HG02938 (cell line): ENCODE data around the gene NECAB3.
"Not testable (repeated sequence)": the region's sequence is repeated elsewhere in the genome, so short reads cannot be mapped to it uniquely, and the experiment has no call there.

ENCODE experiments used
- ATAC-seq: cut with Tn5 transposase; IDR thresholded peaks from one replicate; pipeline ENCODE4 v1.9.1; 2021; ENCODE audit warnings: mild to moderate bottlenecking, moderate library complexity; ENCODE audit not compliant: unreplicated experiment

NECAB3 gene, protein sequence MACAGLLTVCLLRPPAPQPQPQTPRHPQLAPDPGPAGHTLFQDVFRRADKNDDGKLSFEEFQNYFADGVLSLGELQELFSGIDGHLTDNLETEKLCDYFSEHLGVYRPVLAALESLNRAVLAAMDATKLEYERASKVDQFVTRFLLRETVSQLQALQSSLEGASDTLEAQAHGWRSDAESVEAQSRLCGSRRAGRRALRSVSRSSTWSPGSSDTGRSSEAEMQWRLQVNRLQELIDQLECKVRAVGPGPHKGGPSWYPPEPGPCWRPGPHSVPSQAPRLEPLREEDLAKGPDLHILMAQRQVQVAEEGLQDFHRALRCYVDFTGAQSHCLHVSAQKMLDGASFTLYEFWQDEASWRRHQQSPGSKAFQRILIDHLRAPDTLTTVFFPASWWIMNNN

GRCh38 chr20:33674294-33675135, at the start of gene NECAB3:
NECAB3 (minus strand) TSS chr20:33674428; CDS start chr20:33674352, 76 bp downstream.
- no peak for ATAC-seq

DNA sequence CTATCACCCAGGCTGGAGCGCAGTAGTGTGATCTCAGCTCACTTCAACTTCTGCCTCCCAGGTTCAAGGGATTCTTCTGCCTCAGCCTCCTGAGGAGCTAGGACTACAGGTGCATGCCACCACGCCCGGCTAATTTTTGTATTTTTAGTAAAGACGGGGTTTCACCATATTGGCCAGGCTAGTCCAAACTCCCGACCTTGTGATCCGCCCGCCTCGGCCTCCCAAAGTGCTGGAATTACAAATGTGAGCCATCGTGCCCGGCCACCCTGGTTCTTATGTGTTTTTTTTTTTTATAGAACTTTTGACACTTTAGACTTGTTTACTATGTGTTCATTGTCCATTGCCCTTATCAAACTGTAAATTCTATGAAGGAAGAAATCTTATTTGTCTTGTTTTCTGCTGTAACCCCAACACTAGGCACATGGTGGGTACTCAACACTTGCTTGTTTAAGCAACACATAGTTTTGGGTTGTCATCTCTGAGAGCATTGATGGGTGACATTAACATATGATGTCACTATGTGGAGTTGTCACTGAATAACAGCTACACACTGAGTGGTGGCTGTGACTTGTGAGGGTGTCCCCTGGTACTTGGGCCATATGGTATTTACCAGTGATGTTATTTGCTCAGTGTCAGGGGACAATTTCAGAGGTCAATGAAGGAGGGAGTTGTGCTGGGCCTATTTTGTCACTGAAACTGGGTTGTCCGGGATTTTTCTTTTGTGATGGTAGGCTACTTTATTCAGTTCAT, 47.3 kb upstream of the NECAB3 start:
- ATAC-seq = no peak

- ATAC-seq = peak; percentile 93
These were observed 45.9 kb upstream of the NECAB3 start, which contains the start of gene PXMP4 for GRCh38 chr20:33719989-33720709. PXMP4 (minus strand) TSS chr20:33720310; CDS start chr20:33720207, 103 bp downstream.

DNA sequence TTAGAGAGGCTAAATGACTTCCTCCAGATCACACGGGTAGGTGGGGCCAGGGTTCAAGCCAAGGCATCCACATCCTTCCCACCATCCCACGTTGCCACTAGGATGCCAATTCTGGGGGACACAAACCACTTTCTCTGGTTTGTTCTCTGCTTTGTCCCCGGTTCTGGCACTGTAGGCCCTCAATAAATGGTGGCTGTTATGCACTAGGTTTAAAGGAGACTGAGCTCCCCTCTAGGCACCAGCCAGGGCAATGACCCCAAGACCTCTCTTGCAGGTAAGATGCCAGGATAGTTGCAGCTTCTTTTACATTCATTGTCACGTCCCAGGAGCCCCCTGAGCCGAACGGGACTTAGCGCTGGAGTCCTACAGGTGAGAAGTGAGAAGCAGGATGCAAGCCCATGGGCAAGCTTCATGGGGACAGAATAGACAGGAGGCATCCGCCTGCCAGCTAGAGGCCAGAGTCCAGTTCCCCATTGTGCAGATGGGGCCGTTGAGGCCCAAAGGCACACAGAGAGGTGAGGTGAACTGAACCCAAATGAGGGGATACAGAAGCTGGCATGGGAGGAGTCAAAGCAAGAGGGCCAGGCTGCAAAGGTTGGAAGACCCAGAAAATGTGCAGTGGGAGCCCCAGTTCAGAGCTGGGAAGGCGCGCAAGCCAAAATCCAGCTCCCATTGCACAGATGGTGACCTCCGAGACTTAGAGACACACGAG, 45.2 kb upstream of the NECAB3 start:
- ATAC-seq = no peak

- ATAC-seq = no peak
These were observed 42.3 kb upstream of the NECAB3 start for GRCh38 chr20:33716498-33716897.

DNA sequence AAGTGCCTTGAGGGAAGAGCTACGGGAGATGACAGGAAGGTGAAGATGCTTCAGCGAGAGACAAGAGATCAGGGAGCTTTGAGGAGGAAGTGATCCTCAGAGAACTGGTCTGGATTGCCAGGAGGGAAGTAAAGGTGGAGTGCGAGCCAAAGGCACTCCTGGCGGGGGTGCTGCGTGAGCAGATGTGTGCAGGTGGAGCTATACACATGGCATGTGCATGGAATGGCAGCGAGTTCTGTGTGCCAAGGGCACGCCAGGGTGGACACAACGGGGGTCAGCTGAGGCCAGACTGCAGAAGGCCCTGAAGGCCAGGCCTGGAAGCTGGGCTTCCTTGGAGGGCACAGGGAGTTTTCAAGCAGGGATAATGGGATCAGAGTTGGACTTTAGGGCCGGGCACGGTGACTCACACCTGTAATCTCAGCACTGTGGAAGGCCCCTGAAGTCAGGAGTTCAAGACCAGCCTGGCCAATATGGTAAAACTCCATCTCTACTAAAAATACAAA, 39.7 kb upstream of the NECAB3 start:
- ATAC-seq = no peak

- no peak for ATAC-seq
These were observed 37.2 kb upstream of the NECAB3 start for GRCh38 chr20:33711446-33711738.

GRCh38 chr20:33710681-33711445, 36.6 kb upstream of the NECAB3 start:
- ATAC-seq = no peak

DNA sequence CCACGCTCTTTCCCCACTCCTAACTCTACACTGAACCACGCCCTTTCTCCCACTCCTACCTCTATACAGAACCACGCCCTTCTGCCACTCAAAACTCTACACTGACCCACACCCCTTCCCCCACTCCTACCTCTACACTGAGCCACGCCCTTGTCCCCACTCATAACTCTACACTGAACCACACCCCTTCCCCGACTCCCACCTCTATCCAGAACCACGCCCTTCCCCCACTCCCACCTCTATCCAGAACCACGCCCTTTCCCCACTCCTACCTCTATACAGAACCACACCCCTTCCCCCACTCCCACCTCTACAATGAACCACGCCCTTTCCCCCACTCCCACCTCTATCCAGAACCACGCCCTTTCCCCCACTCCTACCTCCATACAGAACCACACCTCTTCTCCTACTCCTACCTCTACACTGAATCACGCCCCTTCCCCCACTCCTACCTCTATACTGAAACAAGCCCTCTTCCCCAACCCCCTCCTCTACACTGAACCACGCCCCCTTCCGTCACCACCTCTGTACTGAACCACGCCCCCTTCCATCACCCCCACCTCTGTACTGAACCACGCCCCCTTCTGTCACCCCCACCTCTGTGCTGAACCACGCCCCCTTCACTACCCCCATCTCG, 35.8 kb upstream of the NECAB3 start:
- no peak for ATAC-seq

DNA sequence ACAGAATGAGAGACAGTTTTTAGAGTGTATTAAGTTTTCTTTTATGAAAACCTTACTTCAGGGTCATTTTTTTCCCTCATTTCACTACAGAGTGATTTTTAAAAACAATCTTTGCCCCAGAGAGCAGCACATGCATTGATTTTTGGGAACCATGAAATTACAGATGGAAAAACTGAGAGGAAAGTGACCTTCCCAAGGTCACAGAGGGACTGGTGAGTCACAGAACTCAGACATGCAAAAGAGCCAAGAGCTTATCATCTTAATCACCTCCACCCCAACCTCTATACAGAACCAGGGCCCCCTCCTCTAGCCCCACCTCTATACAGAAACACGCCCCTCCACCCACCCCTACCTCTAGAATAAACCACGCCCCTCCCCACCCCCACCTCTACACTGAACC, 35.2 kb upstream of the NECAB3 start:
- no peak for ATAC-seq

- no peak for ATAC-seq
These were observed 33.4 kb upstream of the NECAB3 start for GRCh38 chr20:33707668-33708067.

- no peak for ATAC-seq
These were observed 30.1 kb upstream of the NECAB3 start for GRCh38 chr20:33704197-33704924.

DNA sequence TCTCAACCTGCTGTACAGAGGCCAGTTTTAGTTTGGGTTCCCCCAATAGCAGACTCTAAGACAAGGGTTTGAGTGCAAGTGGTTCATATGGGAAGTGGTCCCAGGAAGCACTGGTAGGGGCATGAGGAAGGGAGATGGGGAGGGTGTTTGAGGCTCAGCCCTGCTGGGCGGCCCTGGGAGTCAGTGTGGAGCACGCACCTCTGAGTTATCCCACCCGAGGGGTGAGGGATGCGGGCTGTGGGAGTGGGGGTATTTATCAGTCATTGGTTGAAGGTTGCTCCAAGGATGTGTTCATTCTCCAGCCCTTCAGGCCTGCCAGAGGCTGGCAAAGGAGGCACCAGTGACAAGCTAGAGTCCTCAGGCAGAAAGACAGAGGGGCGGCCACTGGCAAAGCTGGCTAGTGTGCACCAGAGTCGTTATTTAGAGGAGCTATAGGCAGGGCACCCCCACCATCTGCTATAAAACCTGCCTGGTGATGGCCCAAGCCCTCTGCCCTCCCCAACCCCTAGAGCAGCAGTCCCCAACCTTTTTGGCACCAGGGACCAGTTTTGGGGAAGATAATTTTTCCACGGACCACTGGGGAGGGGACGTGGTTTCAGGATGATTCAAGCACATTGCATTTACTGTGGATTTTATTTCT, 29.4 kb upstream of the NECAB3 start:
- ATAC-seq = no peak

GRCh38 chr20:33702861-33703260, 28.6 kb upstream of the NECAB3 start:
- no peak for ATAC-seq

GRCh38 chr20:33701629-33702450, 27.6 kb upstream of the NECAB3 start:
- no peak for ATAC-seq

DNA sequence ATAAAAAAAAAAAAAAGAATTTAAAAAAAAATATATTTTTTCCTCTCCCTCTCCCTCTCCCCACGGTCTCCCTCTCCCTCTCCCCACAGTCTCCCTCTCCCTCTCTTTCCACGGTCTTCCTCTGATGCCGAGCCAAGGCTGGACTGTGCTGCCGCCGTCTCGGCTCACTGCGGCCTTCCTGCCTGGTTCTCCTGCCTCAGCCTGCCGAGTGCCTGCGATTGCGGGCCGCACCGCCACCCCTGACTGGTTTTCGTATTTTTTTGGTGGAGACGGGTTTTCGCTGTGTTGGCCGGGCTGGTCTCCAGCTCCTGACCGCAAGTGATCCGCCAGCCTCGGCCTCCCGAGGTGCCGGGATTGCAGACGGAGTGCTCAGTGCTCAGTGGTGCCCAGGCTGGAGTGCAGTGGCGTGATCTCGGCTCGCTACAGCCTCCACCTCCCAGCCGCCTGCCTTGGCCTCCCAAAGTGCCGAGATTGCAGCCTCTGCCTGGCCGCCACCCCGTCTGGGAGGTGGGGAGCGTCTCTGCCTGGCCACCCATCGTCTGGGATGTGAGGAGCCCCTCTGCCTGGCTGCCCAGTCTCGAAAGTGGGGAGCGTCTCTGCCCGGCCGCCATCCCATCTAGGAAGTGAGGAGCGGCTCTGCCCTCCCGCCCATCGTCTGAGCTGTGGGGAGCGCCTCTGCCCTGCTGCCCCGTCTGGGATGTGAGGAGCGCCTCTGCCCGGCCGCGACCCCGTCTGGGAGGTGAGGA, 26.6 kb upstream of the NECAB3 start:
- ATAC-seq = not testable (repeated sequence)
